K562 (cell line): Measurements from ENCODE around the gene OR2F1. TPM values are rescaled to one million over a fixed set of nuclear protein-coding genes. Genes with fewer than 3 reads are reported as not detected.

Source experiments
- ARID1B ChIP-seq: fragments of 450-650 bp; IDR thresholded peaks from 2 replicates; pipeline ENCODE4 v1.6.1; 2016; ENCODE audit warnings: antibody characterized with exemption, mild to moderate bottlenecking, inconsistent platforms
- ARNT ChIP-seq, 2 experiments: fragments of 450-650 bp; IDR thresholded peaks; 2 replicates each; pipeline ENCODE4 v1.6.1; 2016; ENCODE audit warnings: mild to moderate bottlenecking in 1 of 2
- ATF1 ChIP-seq, 2 experiments: fragments of 450-650 bp in 1 of 2; IDR thresholded peaks; 2 replicates each; pipeline ENCODE4 v1.6.1; 2016; ENCODE audit warnings: missing compliant biosample characterization in 1 of 2, missing genetic modification characterization in 1 of 2
- CBFA2T3 ChIP-seq: fragments of 450-650 bp; IDR thresholded peaks from 2 replicates; pipeline ENCODE4 v1.6.1; 2017
- CBX5 ChIP-seq: IDR thresholded peaks from 2 replicates; pipeline ENCODE4 v1.6.1; 2014; ENCODE audit warnings: low read depth, borderline replicate concordance
- CXXC5 ChIP-seq: fragments of 250-450 bp; sonication (Bioruptor Pico); IDR thresholded peaks from 2 replicates; pipeline ENCODE4 v1.8.0; 2022; ENCODE audit warnings: inconsistent platforms, mild to moderate bottlenecking, moderate library complexity
- DMBX1 ChIP-seq: fragments of 250-450 bp; sonication (Bioruptor Pico); IDR thresholded peaks from 2 replicates; pipeline ENCODE4 v1.8.0; 2022; ENCODE audit warnings: inconsistent platforms, mild to moderate bottlenecking, moderate library complexity, borderline replicate concordance
- EP300 ChIP-seq: IDR thresholded peaks from 2 replicates; pipeline ENCODE4 v1.6.1; 2012; ENCODE audit warnings: low read length, improper control_type of control experiment
- GATA2 ChIP-seq: sonication (generic); formaldehyde crosslinking; IDR thresholded peaks from 2 replicates; pipeline ENCODE4 v1.4.0; 2020; ENCODE audit warnings: mild to moderate bottlenecking, missing genetic modification reagents
- MYBL2 ChIP-seq, 2 experiments: fragments of 450-650 bp in 1 of 2; sonication (generic) in 1 of 2; formaldehyde crosslinking in 1 of 2; IDR thresholded peaks; 2 replicates each; pipeline versions ENCODE4 v1.6.1 to v1.8.1; 2017 to 2022; ENCODE audit warnings: borderline replicate concordance in 1 of 2, inconsistent platforms in 1 of 2, low read depth in 1 of 2, mild to moderate bottlenecking in 1 of 2, missing genetic modification reagents in 1 of 2, moderate library complexity in 1 of 2
- NFIC ChIP-seq: fragments of 450-650 bp; IDR thresholded peaks from 2 replicates; pipeline ENCODE4 v1.6.1; 2017; ENCODE audit warnings: mild to moderate bottlenecking, inconsistent platforms
- NR4A1 ChIP-seq, 2 experiments: fragments of 250-450 bp in 1 of 2; fragments of 450-650 bp in 1 of 2; sonication (Bioruptor Pico) in 1 of 2; IDR thresholded peaks; 2 replicates each; pipeline versions ENCODE4 v1.4.0 to v1.6.1; 2016 to 2020; ENCODE audit warnings: mild to moderate bottlenecking in 2 of 2, missing compliant biosample characterization in 1 of 2, missing genetic modification characterization in 1 of 2, moderate library complexity in 1 of 2
- SMAD4 ChIP-seq: fragments of 250-450 bp; sonication (Bioruptor Pico); conservative IDR thresholded peaks from 2 replicates; pipeline ENCODE4 v1.8.0; 2021; ENCODE audit warnings: inconsistent platforms, mild to moderate bottlenecking, moderate library complexity
- SMARCA4 ChIP-seq: fragments of 450-650 bp; IDR thresholded peaks from 2 replicates; pipeline ENCODE4 v1.6.1; 2016
- TRIM24 ChIP-seq, 2 experiments: fragments of 450-650 bp; IDR thresholded peaks; 2 replicates each; pipeline ENCODE4 v1.6.1; 2016
- TRIM28 ChIP-seq: fragments of 450-650 bp; IDR thresholded peaks from 2 replicates; pipeline ENCODE4 v1.6.1; 2017
- polyA plus RNA-seq, 8 experiments: library from polyadenylated mRNA; depleted of rRNA in 4 of 8; stranded (reverse) in 5 of 8; unstranded in 3 of 8; fragments of >200 nt; fragmentation: Nextera tagmentation in 2 of 8; fragmentation: Illumina TruSeq in 1 of 8; extraction: Ambion mirVana in 2 of 8; extraction: Trizol in 1 of 8; gene quantifications; 2 replicates each; pipeline versions ENCODE4 v1.2.1 to v1.2.3, GENCODE V29; 2011 to 2014; ENCODE audit warnings: inconsistent platforms in 1 of 8, missing spikeins in 1 of 8
- total RNA-seq, 7 experiments: library from RNA; depleted of rRNA in 6 of 7; stranded (reverse); fragments of >200 nt in 6 of 7; fragmentation: Illumina TruSeq in 2 of 7; extraction: Trizol in 2 of 7; gene quantifications; 2 replicates each; pipeline versions ENCODE4 v1.2.1 to v1.2.3, GENCODE V29; 2011 to 2021; ENCODE audit warnings: low replicate concordance in 1 of 7
- TF ChIP-seq, protein P1 (sequence below), 2 experiments: fragments of 450-650 bp; IDR thresholded peaks; 2 replicates each; pipeline ENCODE4 v1.6.1; 2016
- TF ChIP-seq, protein P2 (sequence below): fragments of 450-650 bp; IDR thresholded peaks from 2 replicates; pipeline ENCODE4 v1.6.1; 2016; ENCODE audit warnings: mild to moderate bottlenecking
- TF ChIP-seq, protein P3 (sequence below), 2 experiments: IDR thresholded peaks in 1 of 2; conservative IDR thresholded peaks in 1 of 2; 2 replicates each; pipeline ENCODE4 v1.6.1; 2016; ENCODE audit warnings: low read depth in 2 of 2, mild to moderate bottlenecking in 1 of 2, missing compliant biosample characterization in 1 of 2, missing genetic modification characterization in 1 of 2, moderate library complexity in 1 of 2
- TF ChIP-seq, protein P4 (sequence below): fragments of 450-650 bp; IDR thresholded peaks from 2 replicates; pipeline ENCODE4 v1.6.1; 2016

OR2F1 gene
- total and polyA plus RNA-seq, 9 of the 15 experiments (the other 6 are each of a cell fraction or from before 2014, with no cell fraction given) = not detected

DNA sequence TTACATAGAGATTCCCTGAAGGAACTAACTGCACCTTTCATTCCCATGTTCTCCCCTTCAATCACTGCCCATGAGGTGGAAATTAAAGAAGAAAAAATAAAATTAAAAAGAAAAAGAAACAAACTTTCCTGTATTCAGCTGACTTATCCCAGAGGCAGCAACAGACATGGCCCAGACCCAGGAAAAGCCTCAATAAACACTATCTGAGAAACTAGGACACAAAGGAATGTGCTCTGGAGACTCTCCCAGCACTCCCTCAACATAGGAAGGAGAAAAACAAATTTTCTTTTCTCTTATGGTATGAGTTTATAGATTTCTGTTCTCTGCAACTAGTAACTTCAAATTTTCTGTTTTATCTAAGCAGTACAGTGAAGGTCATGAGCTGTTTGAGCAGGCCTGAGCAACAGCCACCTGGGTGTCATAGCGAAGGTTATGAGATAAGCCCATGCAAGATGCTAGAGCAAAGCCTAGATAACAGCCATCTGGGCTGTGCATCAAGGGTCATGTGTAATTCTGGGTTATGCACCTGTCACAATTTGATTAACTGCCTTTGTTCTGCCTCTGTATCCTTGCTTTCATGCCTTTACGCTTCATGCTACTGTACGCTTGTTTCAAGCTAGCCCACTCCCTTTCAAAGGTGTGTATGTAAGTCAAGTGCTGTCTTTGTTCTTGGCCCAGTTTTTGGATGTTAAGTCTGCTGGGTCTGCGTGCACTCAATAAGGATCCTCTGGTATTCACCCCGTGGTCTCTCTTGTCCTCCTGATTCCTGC is 34.5 kb downstream of the OR2F1 start (continued):
- TF ChIP-seq TRIM28 (peak; percentile 64), ATF1 (CRISPR knock-in tag; IDR thresholded peaks at IDR 0.05) (no peak), ATF1 (tag; IDR thresholded peaks at IDR 0.05) (0 out of 2 replicates have a peak, but pooled peaks have one; percentile 23), SMARCA4 (0 out of 2 replicates have a peak, but pooled peaks have one; percentile 26), CBX5 (0 out of 2 replicates have a peak, but pooled peaks have one; percentile 63), TRIM24 (IDR thresholded peaks at IDR 0.05) (peak; percentile 86 to 92), CBFA2T3 (peak; percentile 95), EP300 (peak; percentile 58; the same call in 1 of the 2 replicates), SMAD4 (CRISPR knock-in tag) (0 out of 2 replicates have a peak, but pooled peaks have one; percentile 44), NR4A1 (CRISPR knock-in tag; IDR thresholded peaks at IDR 0.05) (no peak), NR4A1 (tag; IDR thresholded peaks at IDR 0.05) (0 out of 2 replicates have a peak, but pooled peaks have one; percentile 48), NFIC (peak; percentile 72), DMBX1 (CRISPR knock-in tag) (peak; percentile 48; the same call in 1 of the 2 replicates), CXXC5 (peak; percentile 52), MYBL2 (IDR thresholded peaks at IDR 0.05; ENCODE audit: low read depth) (no peak), MYBL2 (CRISPR knock-in tag; IDR thresholded peaks at IDR 0.05; ENCODE audit: borderline replicate concordance) (no peak), ARID1B (peak; percentile 80), GATA2 (CRISPR knock-in tag) (peak; percentile 64; the same call in 1 of the 2 replicates), ARNT (IDR thresholded peaks at IDR 0.05) (no peak)
- TF ChIP-seq, protein P1, sequence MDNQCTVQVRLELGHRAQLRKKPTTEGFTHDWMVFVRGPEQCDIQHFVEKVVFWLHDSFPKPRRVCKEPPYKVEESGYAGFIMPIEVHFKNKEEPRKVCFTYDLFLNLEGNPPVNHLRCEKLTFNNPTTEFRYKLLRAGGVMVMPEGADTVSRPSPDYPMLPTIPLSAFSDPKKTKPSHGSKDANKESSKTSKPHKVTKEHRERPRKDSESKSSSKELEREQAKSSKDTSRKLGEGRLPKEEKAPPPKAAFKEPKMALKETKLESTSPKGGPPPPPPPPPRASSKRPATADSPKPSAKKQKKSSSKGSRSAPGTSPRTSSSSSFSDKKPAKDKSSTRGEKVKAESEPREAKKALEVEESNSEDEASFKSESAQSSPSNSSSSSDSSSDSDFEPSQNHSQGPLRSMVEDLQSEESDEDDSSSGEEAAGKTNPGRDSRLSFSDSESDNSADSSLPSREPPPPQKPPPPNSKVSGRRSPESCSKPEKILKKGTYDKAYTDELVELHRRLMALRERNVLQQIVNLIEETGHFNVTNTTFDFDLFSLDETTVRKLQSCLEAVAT (IDR thresholded peaks at IDR 0.05) = no peak
- TF ChIP-seq, protein P2, sequence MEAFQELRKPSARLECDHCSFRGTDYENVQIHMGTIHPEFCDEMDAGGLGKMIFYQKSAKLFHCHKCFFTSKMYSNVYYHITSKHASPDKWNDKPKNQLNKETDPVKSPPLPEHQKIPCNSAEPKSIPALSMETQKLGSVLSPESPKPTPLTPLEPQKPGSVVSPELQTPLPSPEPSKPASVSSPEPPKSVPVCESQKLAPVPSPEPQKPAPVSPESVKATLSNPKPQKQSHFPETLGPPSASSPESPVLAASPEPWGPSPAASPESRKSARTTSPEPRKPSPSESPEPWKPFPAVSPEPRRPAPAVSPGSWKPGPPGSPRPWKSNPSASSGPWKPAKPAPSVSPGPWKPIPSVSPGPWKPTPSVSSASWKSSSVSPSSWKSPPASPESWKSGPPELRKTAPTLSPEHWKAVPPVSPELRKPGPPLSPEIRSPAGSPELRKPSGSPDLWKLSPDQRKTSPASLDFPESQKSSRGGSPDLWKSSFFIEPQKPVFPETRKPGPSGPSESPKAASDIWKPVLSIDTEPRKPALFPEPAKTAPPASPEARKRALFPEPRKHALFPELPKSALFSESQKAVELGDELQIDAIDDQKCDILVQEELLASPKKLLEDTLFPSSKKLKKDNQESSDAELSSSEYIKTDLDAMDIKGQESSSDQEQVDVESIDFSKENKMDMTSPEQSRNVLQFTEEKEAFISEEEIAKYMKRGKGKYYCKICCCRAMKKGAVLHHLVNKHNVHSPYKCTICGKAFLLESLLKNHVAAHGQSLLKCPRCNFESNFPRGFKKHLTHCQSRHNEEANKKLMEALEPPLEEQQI = peak; percentile 41; the same call in 1 of the 2 replicates
- TF ChIP-seq, protein P3, sequence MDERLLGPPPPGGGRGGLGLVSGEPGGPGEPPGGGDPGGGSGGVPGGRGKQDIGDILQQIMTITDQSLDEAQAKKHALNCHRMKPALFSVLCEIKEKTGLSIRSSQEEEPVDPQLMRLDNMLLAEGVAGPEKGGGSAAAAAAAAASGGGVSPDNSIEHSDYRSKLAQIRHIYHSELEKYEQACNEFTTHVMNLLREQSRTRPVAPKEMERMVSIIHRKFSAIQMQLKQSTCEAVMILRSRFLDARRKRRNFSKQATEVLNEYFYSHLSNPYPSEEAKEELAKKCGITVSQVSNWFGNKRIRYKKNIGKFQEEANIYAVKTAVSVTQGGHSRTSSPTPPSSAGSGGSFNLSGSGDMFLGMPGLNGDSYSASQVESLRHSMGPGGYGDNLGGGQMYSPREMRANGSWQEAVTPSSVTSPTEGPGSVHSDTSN (CRISPR knock-in tag; IDR thresholded peaks at IDR 0.05; ENCODE audit: low read depth) = no peak
- TF ChIP-seq, protein P3 (tag; conservative IDR thresholded peaks at IDR 0.05; ENCODE audit: low read depth) = peak; percentile 77
- TF ChIP-seq, protein P4, sequence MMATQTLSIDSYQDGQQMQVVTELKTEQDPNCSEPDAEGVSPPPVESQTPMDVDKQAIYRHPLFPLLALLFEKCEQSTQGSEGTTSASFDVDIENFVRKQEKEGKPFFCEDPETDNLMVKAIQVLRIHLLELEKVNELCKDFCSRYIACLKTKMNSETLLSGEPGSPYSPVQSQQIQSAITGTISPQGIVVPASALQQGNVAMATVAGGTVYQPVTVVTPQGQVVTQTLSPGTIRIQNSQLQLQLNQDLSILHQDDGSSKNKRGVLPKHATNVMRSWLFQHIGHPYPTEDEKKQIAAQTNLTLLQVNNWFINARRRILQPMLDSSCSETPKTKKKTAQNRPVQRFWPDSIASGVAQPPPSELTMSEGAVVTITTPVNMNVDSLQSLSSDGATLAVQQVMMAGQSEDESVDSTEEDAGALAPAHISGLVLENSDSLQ = peak; percentile 89
